HG02840 (cell line): ENCODE measurements around the gene RNF128.

Source experiments
- ATAC-seq: cut with Tn5 transposase; IDR thresholded peaks from one replicate; pipeline ENCODE4 v1.9.1; 2021; ENCODE audit warnings: mild to moderate bottlenecking, moderate library complexity, moderate number of reproducible peaks; ENCODE audit not compliant: unreplicated experiment, low FRiP score

Gene RNF128, protein sequence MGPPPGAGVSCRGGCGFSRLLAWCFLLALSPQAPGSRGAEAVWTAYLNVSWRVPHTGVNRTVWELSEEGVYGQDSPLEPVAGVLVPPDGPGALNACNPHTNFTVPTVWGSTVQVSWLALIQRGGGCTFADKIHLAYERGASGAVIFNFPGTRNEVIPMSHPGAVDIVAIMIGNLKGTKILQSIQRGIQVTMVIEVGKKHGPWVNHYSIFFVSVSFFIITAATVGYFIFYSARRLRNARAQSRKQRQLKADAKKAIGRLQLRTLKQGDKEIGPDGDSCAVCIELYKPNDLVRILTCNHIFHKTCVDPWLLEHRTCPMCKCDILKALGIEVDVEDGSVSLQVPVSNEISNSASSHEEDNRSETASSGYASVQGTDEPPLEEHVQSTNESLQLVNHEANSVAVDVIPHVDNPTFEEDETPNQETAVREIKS

DNA sequence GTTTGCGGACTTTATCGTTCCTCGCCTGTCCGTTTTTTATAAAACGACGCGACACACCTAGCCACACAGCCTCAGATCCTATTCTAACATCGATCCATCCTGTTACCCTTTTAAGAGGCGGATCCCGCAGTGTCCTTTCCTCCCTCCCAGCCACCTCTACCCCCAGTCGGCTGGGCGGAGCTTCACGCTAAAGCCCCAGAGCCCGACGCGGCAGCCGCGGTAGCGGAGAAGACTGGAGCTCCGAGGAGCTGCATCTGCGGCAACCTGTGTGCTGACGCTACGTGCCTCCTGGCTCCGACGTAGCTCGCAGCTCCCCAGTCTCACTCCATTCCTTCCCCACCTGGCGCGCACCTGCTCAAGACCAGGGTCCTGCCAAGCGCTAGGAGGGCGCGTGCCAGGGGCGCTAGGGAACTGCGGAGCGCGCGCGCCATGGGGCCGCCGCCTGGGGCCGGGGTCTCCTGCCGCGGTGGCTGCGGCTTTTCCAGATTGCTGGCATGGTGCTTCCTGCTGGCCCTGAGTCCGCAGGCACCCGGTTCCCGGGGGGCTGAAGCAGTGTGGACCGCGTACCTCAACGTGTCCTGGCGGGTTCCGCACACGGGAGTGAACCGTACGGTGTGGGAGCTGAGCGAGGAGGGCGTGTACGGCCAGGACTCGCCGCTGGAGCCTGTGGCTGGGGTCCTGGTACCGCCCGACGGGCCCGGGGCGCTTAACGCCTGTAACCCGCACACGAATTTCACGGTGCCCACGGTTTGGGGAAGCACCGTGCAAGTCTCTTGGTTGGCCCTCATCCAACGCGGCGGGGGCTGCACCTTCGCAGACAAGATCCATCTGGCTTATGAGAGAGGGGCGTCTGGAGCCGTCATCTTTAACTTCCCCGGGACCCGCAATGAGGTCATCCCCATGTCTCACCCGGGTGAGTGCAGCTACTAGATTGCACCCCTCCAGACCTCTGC, at the start of gene RNF128:
RNF128 (plus strand) TSS at position 217 of the 953 bp plus-strand sequence; CDS start at position 430, 213 bp downstream.
- no peak for ATAC-seq

DNA sequence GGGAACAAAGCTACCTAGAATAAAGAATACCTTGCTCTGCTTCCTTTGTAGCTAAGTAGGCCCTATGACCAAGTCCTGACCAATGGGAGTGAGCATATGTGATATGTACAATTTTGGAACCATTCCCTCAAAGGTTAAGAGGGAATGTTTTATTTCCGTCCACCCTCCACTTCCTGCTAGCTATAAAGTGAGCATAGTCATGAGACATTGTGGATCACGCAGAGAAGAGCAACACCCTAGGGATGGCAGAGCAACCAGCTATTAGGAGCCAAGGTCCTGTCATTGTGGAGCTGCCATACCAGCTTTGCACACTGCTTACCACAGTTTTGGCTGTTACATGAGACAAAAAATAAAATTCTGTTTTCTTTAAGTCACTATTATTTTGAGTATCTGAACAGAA, 45.8 kb upstream of the RNF128 start:
- ATAC-seq = no peak

DNA sequence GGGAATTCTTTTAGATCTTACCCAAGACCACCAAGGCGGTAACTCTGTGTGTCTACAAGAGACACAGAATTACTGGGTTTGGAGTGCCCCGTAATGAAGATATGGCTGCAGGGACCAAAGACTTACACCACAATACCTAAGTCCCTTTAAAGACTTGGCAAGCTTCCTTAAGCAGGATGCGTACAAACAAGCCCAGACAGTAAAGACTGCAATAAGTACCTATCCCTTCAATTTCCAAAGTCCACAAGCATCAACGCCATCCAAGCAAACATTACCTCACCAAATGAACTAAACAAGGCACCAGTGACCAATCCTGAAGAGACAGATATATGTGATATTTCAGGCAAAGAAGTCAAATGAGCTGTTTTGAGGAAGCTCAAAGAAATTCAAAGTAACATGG, 42.3 kb upstream of the RNF128 start:
- no peak for ATAC-seq

DNA sequence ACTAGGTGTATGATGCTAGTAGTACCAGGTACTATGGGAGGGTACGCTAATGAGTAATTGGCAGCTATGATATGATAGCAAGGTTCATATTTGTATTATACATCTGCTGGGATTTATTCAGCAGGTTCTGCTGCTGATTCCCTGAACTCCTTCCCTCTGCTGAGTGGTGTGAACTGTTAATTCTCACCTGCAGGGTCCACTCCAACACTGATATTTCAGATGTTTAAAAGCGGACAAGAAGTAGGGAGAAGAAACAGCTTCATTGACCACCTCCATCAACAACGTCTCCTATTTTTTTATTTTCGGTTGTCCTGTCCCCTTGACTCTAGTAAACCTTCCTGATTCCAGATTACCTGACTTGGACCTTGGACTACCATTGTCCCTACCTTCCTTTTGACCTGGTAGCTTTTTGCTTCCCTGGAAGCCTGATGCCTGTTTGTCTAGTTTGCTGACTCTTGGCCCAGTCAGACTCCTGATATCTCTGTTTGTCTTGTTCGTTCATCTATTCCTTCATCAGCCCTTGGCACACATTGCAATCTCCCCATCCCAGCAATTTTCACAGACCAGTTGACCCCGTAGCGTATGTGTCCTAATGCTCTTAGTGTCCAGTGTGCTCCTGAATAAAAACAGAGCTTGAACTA, 34.0 kb upstream of the RNF128 start:
- no peak for ATAC-seq

DNA sequence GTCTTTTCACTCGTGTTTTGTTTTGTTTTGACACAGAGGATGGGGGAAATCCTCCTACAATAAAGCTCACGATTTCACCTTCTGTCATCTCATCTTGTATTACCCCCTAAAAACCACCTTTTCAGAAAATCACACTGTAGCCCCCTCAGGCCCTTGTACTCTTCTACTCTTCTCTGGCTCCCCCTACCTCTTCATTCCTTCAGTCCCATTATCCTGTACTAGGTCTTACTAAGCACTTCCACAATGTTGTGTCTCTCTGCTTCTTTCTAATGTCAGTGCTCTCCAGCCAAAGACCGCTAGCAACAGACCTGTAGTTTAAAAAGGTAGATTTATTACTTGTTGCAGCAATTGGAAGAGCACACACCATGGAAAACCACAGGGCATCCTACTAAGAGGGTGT, 30.0 kb upstream of the RNF128 start:
- no peak for ATAC-seq

DNA sequence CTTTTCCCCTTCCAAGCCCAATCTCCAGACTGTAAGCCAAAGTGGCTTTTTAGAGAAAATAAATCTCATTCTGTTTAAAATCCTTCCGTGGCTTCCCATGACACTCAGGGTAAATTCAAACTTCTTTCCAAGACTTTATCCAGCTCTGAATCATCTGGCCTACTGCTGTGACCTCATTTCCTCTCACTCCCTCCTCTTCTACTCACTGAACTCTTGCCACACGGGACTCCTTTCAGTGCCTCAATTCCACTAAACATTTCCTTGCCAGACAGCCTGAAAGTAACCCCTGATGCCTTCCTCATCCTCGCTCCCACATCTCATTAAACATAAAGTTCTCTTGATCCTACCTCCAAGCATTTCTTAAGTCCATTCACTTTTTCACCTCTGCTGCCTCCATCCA, 27.8 kb upstream of the RNF128 start:
- no peak for ATAC-seq

DNA sequence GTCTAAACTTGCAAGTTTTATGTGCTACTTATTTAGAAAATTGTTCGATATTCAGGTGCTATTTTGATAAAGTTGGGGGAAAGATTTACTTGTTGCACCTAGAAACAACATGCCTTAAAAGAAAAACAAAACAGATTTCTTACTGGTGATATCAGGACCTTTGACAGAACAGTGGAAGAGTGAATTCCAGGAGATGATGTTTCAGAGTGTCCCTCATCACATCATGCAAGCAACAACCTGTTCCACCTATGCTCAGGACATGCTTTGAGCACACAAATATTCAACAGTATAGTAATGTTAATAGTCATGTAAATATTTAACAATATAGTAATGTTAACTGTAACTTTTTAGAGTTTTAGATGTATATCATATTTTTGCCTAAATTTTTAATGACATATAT, 23.9 kb upstream of the RNF128 start:
- ATAC-seq = no peak

DNA sequence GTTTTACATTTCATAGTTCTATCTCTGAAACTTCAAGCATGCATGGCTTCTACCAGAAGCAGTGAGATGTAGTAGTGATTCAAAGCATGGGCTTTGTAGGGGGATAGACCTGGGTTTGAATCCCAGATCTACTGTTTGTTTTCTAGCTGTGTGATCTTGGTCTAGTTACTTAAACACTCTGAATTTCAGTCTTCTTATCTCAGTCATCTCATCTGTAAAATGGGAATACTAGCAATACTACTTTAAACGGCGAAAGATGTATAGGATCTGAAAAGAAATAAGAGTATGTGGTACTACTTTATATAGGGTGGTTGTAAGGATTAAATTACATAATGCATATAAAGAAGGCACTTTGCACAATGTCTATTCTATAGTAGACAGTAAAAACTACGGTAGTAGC, 20.0 kb upstream of the RNF128 start:
- ATAC-seq = no peak

DNA sequence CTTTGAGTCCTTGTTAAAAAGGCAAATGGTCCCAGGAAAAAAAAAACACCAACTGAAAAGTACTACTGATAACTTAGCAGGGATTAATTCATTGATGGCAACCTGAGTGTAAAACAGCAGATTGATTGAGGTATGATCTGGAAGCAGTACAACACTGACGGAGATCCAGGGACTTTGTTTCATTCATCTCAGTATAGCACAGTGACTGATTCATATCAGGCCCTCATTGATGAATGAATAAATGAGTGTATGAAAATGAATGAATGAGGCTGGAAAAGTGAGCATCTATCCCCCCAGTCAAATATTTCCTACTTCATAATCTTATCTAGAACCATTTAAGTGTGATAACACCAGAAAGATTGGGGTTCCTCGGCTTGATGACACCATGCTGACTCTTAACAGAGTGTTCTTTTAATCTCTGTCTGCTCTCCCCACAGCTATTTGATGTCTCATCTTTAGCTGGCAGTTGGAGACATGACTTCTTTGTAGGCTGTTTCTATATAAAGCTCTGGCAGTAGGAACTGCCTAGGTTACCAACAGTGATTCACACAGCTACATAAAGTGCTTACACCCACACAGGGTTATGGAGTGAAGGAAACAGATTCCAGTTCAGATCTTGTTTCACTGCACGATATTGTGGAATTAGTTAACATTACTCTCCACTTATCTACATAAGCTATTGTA, 18.6 kb upstream of the RNF128 start:
- ATAC-seq = no peak

DNA sequence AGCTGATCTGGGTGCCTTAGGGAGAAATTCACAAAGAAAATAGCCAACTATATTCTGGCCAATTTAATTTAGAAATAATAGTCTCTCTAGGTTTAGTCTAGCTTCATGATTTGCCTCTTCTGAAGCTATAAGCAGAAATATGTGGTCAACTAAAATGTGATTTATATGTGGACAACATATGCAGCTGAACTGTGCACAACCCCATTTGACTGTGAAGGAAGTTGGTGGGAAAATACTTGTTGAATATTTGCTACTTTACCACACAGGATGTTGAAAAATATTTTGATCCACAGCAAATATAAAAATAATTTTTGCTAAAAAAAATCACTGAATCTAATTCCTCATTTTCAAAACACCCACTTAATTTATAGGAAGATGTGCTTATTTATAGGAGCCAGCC, 15.7 kb upstream of the RNF128 start:
- no peak for ATAC-seq

DNA sequence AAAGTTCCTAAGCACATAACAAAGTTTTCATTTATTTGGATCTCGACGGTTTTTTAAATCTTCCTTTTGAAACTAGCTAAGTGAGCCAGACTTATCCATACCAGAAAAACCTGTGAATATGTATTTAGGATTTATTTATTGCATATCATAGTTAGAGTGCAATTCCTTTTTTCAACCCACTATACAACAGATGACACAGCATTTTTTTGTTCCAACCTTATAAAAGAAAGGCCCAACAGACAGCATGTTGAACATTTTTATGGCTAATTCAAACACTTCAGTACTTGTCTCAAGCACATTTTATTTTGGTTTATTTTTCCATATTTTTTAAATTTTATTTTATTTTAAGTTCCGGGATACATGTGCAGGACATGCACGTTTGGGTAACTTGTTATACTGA, 15.1 kb upstream of the RNF128 start:
- ATAC-seq = no peak

DNA sequence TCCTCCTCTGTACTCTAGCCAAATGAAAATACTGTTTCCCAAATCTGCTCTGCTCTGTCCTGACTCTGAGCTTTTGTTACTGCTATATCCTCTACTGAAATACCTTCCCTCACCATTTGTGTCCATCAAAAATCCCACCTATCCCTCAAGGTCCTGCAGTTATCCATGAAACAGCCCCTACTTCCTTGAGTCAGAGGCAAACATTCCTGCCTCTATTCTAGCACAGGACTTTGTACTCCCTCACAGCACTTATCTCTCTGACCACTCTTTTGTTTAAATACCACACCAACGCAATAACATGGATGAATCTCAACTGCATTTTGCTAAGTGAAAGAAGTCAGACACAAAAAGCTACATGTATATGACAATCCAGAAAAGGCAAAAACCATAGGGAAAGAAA, 10.5 kb upstream of the RNF128 start:
- no peak for ATAC-seq

DNA sequence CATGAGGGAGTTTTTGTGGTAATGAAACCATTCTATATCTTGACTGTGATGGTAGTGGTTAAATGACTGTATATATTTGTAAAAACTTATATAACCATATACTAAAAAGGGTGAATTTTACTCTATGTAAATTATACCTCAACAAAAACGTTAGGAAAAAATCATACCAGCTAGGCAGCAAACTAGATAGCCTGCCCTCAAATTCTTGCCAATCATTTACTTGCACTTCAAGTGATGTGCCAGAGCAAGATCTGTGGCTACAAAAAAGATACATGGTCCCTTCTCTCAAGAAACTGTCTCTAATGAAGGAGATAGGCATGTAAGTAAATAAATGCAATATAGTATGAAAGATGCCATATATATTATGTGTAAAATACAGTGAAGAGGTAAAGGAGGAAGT, 10.0 kb upstream of the RNF128 start:
- no peak for ATAC-seq

DNA sequence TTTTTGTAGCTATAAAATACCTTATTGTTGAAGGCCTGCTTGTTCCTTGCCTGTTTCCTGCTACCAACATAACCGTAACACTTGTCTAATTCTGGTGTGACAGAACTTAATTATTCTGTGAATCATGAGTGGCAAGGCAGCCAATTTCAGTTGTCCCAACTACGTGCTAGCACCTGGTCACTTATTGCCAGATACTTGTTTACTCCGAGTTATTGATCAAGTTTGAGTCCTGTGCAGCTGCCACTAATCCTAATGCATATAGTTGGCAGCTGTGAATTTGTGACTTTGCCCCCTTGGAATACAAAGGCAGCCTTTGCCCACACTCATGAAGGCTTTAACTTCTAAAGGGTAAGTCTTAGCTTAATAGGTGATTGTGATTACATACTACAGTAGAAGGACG, 7.8 kb upstream of the RNF128 start:
- no peak for ATAC-seq

DNA sequence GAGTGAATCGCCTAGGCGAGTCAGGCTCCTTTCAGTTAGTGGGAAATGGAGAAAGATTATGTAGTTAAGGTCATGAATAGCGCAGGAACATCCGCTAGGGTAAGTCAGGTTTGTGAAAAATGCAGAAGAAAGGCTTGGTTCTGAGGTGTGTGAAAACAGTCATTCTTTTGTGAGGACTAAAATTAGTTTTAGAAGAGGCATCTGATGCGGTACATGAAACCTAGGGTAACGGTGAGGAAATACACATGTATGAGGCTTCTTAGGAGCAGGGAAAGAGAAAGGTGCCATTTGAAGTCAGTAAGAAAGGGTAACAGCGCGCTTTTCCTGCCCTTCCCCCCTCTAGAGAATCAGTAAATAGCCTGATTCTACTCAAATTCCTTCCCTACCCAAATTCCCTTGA, 570 bp upstream of the RNF128 start:
- ATAC-seq = no peak

DNA sequence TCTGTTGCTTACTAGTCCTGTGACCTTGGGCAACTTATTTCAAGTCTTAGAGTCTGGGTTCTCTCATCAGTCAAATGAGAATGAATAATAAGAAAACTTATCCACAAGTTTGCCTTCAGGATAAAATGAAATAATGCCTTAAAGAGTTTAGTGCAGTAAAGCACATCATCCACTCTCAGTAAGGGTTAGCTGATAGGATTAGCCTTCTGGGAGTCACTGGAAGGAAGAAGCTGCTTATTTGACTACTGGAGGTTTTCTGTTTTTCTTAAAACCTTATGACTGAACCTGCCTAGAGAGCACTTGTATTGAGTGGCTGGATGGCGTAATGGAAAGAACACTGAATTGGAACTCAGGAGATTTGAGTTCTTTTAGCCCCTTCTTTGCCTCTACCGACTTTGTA, 1.8 kb downstream of the RNF128 start:
- ATAC-seq = no peak

DNA sequence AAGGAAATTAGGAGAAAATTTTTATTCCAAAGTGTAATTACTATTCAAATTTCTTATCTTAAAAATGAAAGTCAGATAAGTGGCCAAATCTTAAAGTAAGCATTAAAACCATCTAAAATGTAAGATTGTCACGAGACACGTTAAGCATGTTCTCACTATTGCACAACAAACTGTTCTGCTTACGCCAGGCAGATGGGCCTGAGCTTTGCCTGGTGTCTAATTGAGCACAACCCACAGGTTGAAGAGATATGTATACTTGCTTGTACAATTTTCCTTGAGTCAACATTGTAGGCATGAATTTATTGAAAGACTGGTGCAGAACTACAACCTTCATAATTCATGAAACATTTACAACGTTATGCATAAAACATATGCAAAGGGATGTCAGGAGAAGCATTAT, 3.9 kb downstream of the RNF128 start:
- ATAC-seq = no peak

DNA sequence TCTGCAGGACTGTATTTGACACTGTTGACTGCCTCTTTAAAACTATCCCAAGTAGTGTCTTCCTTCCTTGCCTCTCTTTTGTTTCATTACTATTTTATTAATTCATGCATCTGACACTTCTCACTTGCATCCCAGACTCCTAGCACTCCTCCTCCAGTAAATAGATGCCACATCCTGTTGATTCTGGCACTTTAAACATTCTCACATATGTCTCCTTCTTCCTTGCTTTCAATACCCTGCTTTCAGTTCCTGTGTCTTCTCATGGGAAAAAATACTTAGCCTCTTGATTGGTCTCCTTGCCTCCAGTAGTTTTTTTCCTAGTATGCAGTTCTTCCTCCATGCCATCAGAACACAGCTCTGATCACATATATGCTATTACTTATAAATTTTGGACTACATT, 5.1 kb downstream of the RNF128 start:
- no peak for ATAC-seq

DNA sequence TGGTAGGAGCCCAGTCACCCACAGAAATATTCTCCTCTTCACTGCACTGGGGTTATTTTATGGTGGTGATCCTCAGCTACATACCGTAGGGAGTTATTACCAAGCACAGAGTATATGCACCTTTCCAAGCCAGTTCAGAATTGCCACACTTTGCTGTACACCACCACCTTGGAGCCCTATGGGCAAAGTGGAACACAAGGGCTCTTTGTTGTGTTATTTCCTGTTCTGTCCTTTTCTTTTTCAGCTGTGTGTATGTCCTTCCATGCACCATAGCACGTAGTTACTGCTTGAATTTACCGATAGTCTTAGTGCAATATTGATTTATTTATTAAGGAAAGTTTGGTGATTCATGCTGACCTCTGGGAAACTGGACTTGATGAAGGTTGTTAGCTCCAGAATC, 8.3 kb downstream of the RNF128 start:
- ATAC-seq = no peak

DNA sequence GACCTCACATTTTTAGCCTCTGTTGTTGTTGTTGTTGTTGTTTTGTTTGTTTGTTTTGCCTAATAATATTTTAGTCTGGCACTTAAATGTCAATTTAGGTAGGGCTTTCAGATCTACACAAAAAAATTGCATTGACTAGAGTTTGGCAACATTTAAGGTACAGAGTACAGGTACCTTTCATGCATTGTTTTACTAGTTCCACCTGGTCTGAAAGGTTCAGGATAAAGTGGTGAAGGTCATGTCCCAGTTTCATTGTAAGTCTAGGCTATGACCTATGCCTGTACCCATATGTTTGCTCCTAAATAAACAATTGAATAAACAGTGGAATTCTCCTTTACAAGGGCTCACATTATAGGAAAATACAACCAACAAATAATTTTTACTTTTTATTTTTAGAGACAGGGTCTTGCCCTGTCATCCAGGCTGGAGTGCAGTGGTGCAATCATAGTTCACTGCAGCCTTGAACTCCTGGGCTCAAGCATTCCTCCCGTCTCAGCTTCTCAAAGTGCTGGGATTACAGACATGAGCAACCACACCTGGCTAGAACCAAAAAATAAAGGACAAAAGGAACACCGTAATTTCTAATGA, 13.8 kb downstream of the RNF128 start:
- no peak for ATAC-seq
